Measurements from ENCODE around the gene PRKN. TPM values are rescaled to one million over a fixed set of nuclear protein-coding genes. Genes with fewer than 3 reads are reported as not detected.

PRKN gene
- total and polyA plus RNA-seq, 2 experiments from 2014 or later = 2.3 to 3.9 TPM

GRCh38 chr6:162078126-162078525, 649.4 kb downstream of the PRKN start:
- Histone ChIP-seq H3K27me3 (no peaks in the 10 kb centered on the region), H2AFZ (no peak overlapping the region), H3K27ac (no peak overlapping the region), H3K4me1 (ENCODE audit: insufficient read depth) (no peaks in the 10 kb centered on the region), H3K79me2 (no peaks in the 10 kb centered on the region), H3K4me2 (no peak overlapping the region), H3K9me3 (ENCODE audit: low read depth) (no peaks in the 10 kb centered on the region), H3K36me3 (replicated peaks; ENCODE audit: insufficient read depth, low read depth) (no peaks in the 10 kb centered on the region), H3K4me3 (no peak overlapping the region), H3K9me2 (replicated peaks; ENCODE audit: insufficient read depth) (no peaks in the 10 kb centered on the region), H4K20me1 (ENCODE audit: insufficient read depth, poor library complexity, severe bottlenecking) (no peaks in the 10 kb centered on the region)
- WGBS (ENCODE audit: low lambda C conversion rate, missing lambda C conversion rate) = 63% methylated on average over 3 of the region's 3 CpGs
- TF ChIP-seq EZH2 (IDR thresholded peaks at IDR 0.05; ENCODE audit: borderline replicate concordance) = no peak
- DNase-seq (ENCODE audit: low spot score) = no peak

DNA sequence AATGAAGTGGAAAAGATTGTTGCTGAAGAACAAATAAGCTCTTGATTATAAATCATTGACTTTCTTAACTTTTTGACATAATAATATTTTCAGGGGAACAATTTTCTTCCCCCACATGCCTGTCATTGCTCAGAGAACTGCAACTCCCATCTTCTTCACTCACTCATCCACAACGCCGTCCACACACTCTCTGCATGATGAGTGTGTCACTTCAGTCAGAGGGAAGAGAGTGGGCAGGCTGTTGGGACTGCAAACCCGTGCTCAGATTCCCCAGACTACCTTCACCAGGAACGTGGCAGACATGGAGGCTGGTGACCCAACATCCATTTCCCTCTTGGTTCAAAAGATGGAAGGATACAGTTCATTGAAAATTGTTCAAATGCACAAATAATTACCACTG, 650.8 kb downstream of the PRKN start:
- Histone ChIP-seq H3K4me3 (no peak overlapping the region), H4K20me1 (ENCODE audit: insufficient read depth, poor library complexity, severe bottlenecking) (no peaks in the 10 kb centered on the region), H3K9me3 (ENCODE audit: low read depth) (no peaks in the 10 kb centered on the region), H3K79me2 (no peaks in the 10 kb centered on the region), H3K27me3 (no peaks in the 10 kb centered on the region), H3K36me3 (replicated peaks; ENCODE audit: insufficient read depth, low read depth) (no peaks in the 10 kb centered on the region), H3K27ac (no peak overlapping the region), H3K4me1 (ENCODE audit: insufficient read depth) (no peaks in the 10 kb centered on the region), H2AFZ (no peak overlapping the region), H3K9me2 (replicated peaks; ENCODE audit: insufficient read depth) (no peaks in the 10 kb centered on the region), H3K4me2 (no peak overlapping the region)
- no peak for TF ChIP-seq EZH2phosphoT487 (IDR thresholded peaks at IDR 0.05; ENCODE audit: low read depth, severe bottlenecking, unreplicated experiment)
- no peak for TF ChIP-seq EZH2 (IDR thresholded peaks at IDR 0.05; ENCODE audit: borderline replicate concordance)
- TF ChIP-seq, protein P1, sequence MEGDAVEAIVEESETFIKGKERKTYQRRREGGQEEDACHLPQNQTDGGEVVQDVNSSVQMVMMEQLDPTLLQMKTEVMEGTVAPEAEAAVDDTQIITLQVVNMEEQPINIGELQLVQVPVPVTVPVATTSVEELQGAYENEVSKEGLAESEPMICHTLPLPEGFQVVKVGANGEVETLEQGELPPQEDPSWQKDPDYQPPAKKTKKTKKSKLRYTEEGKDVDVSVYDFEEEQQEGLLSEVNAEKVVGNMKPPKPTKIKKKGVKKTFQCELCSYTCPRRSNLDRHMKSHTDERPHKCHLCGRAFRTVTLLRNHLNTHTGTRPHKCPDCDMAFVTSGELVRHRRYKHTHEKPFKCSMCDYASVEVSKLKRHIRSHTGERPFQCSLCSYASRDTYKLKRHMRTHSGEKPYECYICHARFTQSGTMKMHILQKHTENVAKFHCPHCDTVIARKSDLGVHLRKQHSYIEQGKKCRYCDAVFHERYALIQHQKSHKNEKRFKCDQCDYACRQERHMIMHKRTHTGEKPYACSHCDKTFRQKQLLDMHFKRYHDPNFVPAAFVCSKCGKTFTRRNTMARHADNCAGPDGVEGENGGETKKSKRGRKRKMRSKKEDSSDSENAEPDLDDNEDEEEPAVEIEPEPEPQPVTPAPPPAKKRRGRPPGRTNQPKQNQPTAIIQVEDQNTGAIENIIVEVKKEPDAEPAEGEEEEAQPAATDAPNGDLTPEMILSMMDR (IDR thresholded peaks at IDR 0.05; ENCODE audit: poor library complexity) = no peak
- no peak for DNase-seq (ENCODE audit: low spot score)
- 80% methylated on average over 4 of the region's 4 CpGs for WGBS (ENCODE audit: low lambda C conversion rate, missing lambda C conversion rate)

DNA sequence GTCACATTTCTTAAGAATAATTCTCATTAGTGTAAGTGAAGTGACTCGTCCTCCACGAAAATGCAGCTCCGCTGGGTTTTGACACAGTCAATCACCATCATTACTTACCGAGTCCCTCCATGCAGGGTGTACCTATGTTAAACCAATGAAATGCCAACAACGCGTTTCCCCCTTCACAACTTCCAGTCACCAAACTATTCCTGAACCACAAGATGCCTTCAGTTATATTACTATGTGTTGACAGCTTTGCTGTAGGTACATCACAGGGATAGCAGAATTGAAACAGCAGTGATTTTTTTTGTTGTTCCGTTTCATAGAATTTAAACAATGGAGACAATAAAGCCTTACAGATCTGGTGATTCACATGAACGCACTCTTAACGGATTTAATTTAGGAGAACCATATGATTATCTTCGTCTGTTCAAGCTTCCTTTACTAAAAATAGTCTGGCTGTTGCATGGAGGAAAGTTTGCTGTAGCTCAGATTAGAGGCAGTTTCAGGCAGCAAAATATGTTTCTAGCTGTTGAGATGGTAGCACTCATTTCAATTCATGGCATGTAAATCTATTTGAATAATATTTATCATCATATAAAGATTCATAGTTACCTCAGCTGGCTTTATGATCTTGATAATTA, 652.8 kb downstream of the PRKN start:
- Histone ChIP-seq H3K9me2 (replicated peaks; ENCODE audit: insufficient read depth) (no peaks in the 10 kb centered on the region), H3K27ac (no peak overlapping the region), H4K20me1 (ENCODE audit: insufficient read depth, poor library complexity, severe bottlenecking) (no peaks in the 10 kb centered on the region), H3K27me3 (no peaks in the 10 kb centered on the region), H2AFZ (no peak overlapping the region), H3K4me1 (ENCODE audit: insufficient read depth) (no peaks in the 10 kb centered on the region), H3K9me3 (ENCODE audit: low read depth) (no peaks in the 10 kb centered on the region), H3K4me3 (no peak overlapping the region), H3K4me2 (no peak overlapping the region), H3K79me2 (no peaks in the 10 kb centered on the region), H3K36me3 (replicated peaks; ENCODE audit: insufficient read depth, low read depth) (no peaks in the 10 kb centered on the region)
- no peak for TF ChIP-seq EZH2phosphoT487 (IDR thresholded peaks at IDR 0.05; ENCODE audit: low read depth, severe bottlenecking, unreplicated experiment)
- TF ChIP-seq, protein P1 (IDR thresholded peaks at IDR 0.05; ENCODE audit: poor library complexity) = no peak
- TF ChIP-seq EZH2 (IDR thresholded peaks at IDR 0.05; ENCODE audit: borderline replicate concordance) = no peak
- WGBS (ENCODE audit: low lambda C conversion rate, missing lambda C conversion rate) = 91% methylated on average over 10 of the region's 10 CpGs
- no peak for DNase-seq (ENCODE audit: low spot score)

DNA sequence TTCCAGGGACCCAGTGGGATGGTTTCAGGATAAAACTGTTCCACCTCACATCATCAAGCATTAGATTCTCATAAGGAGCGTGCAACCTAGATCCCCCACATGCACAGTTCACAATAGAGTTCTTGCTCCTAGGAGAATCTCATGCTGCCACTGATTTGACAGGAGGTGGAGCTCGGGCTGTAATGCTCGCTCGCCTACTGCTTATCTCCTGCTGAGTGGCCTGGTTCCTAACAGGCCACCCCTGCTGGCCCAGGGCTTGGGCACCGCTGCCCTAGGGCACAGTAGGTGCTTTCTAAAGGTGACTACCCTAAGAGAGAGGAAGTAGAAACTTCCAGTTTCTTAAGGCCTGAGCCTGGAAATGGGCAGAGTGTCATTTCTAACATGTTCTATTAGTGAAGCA, 656.9 kb downstream of the PRKN start:
- 82% methylated on average over 5 of the region's 5 CpGs for WGBS (ENCODE audit: low lambda C conversion rate, missing lambda C conversion rate)
- DNase-seq (ENCODE audit: low spot score) = no peak
- H3K79me2 ChIP-seq = no peaks in the 10 kb centered on the region
- H3K36me3 ChIP-seq (replicated peaks; ENCODE audit: insufficient read depth, low read depth) = no peaks in the 10 kb centered on the region
- no peak overlapping the region for H3K4me2 ChIP-seq
- H3K4me3 ChIP-seq = no peak overlapping the region
- no peak overlapping the region for H3K27ac ChIP-seq
- TF ChIP-seq EZH2phosphoT487 (IDR thresholded peaks at IDR 0.05; ENCODE audit: low read depth, severe bottlenecking, unreplicated experiment) = no peak
- TF ChIP-seq EZH2 (IDR thresholded peaks at IDR 0.05; ENCODE audit: borderline replicate concordance) = no peak
- TF ChIP-seq, protein P1 (IDR thresholded peaks at IDR 0.05; ENCODE audit: poor library complexity) = no peak
- no peaks in the 10 kb centered on the region for H3K27me3 ChIP-seq
- no peaks in the 10 kb centered on the region for H3K4me1 ChIP-seq (ENCODE audit: insufficient read depth)
- no peaks in the 10 kb centered on the region for H3K9me2 ChIP-seq (replicated peaks; ENCODE audit: insufficient read depth)
- no peaks in the 10 kb centered on the region for H3K9me3 ChIP-seq (ENCODE audit: low read depth)
- no peaks in the 10 kb centered on the region for H4K20me1 ChIP-seq (ENCODE audit: insufficient read depth, poor library complexity, severe bottlenecking)
- H2AFZ ChIP-seq = no peak overlapping the region
